B cell (primary cell): Measurements from ENCODE around the gene ELMO1. TPM values are rescaled to one million over a fixed set of nuclear protein-coding genes. Genes with fewer than 3 reads are reported as not detected.
A peak's percentile ranks its signal among the peaks of the same experiment; 100 is the strongest.

Experiments
- ATAC-seq: fragments of 200-7000 bp; cut with Tn5 transposase; one replicate; pipeline ENCODE4 v1.10.0; 2021; ENCODE audit warnings: low read depth, mild to moderate bottlenecking, moderate number of reproducible peaks, moderate library complexity
- CTCF ChIA-PET: fragments of 350-600 bp; sonication (Branson Sonifier 250); formaldehyde crosslinking; loops from one replicate; lab custom pipeline; 2021; ENCODE audit warnings: antibody characterized with exemption, inconsistent platforms; lab: Charles Lee
- POLR2A ChIA-PET: fragments of 350-600 bp; sonication (Branson Sonifier 250); formaldehyde crosslinking; loops from one replicate; lab custom pipeline; 2021; ENCODE audit warnings: antibody characterized with exemption; lab: Charles Lee
- DNase-seq: peaks from one replicate; pipeline ENCODE4 v3.0.0; 2013
- H2AFZ ChIP-seq: 2 replicates; pipeline ENCODE4 v1.6.1; 2012; ENCODE audit warnings: mild to moderate bottlenecking, low read depth, low read length; ENCODE audit not compliant: insufficient read depth, poor library complexity, severe bottlenecking
- H3K27ac ChIP-seq, 2 donors: 1 replicate in 1 of 2; 2 replicates in 1 of 2; pipeline ENCODE4 v1.5.1; 2012 to 2013; ENCODE audit warnings: low read length in 2 of 2, mild to moderate bottlenecking in 2 of 2, moderate library complexity in 1 of 2
- H3K27me3 ChIP-seq, 4 experiments: fragments of 200-600 bp in 1 of 4; sonication (generic) in 1 of 4; replicated peaks in 1 of 4; 1 replicate in 2 of 4; 2 replicates in 2 of 4; pipeline versions ENCODE4 v1.6.1 to v1.7.0; 2013 to 2016; ENCODE audit warnings: low read length in 3 of 4, mild to moderate bottlenecking in 2 of 4, mixed read lengths in 1 of 4, moderate library complexity in 1 of 4; ENCODE audit not compliant: insufficient read depth in 4 of 4, control insufficient read depth in 3 of 4; ENCODE audit errors: control extremely low read depth in 1 of 4
- H3K36me3 ChIP-seq, 2 experiments: replicated peaks in 1 of 2; 1 replicate in 1 of 2; 2 replicates in 1 of 2; pipeline versions ENCODE4 v1.6.1 to v1.7.1; 2013; ENCODE audit warnings: low read length in 1 of 2; ENCODE audit not compliant: insufficient read depth in 2 of 2, control insufficient read depth in 1 of 2; ENCODE audit errors: control extremely low read depth in 1 of 2, extremely low read depth in 1 of 2
- H3K4me1 ChIP-seq, 2 donors: fragments of 200-600 bp in 1 of 2; sonication (generic) in 1 of 2; 1 replicate in 1 of 2; 2 replicates in 1 of 2; pipeline versions ENCODE4 v1.5.1 to v1.6.1; 2013 to 2017; ENCODE audit warnings: low read length in 2 of 2; ENCODE audit not compliant: control insufficient read depth in 2 of 2, insufficient read depth in 2 of 2
- H3K4me2 ChIP-seq: replicated peaks from 2 replicates; pipeline ENCODE3; 2012; ENCODE audit warnings: mild to moderate bottlenecking, low read depth, low read length; ENCODE audit not compliant: poor library complexity, severe bottlenecking
- H3K4me3 ChIP-seq, 5 experiments: fragments of 200-600 bp in 1 of 5; sonication (generic) in 1 of 5; 1 replicate in 3 of 5; 2 replicates in 2 of 5; pipeline versions ENCODE4 v1.5.1 to v1.7.0; 2011 to 2016; ENCODE audit warnings: low read length in 4 of 5, mild to moderate bottlenecking in 4 of 5, low read depth in 2 of 5, control low read depth in 1 of 5, moderate library complexity in 1 of 5; ENCODE audit not compliant: insufficient read depth in 1 of 5; ENCODE audit errors: control extremely low read depth in 1 of 5, extremely low read depth in 1 of 5
- H3K79me2 ChIP-seq: fragments of 200-600 bp; sonication (generic); one replicate; pipeline ENCODE4 v1.6.0; 2016; ENCODE audit warnings: low read length; ENCODE audit not compliant: control insufficient read depth, insufficient read depth
- H3K9ac ChIP-seq: fragments of 200-600 bp; sonication (generic); 2 replicates; pipeline ENCODE4 v1.6.1; 2017; ENCODE audit warnings: mild to moderate bottlenecking, low read length, moderate library complexity
- H3K9me3 ChIP-seq, 3 donors: one replicate each; pipeline versions ENCODE4 v1.6.1 to v1.7.1; 2013; ENCODE audit warnings: low read length in 2 of 3; ENCODE audit not compliant: control insufficient read depth in 2 of 3, insufficient read depth in 1 of 3; ENCODE audit errors: control extremely low read depth in 1 of 3
- H4K20me1 ChIP-seq: 2 replicates; pipeline ENCODE4 v1.6.0; 2012; ENCODE audit warnings: mild to moderate bottlenecking, low read length; ENCODE audit not compliant: insufficient read depth, control insufficient read depth, poor library complexity, severe bottlenecking
- H3K27ac Mint-ChIP-seq: one replicate; pipeline ENCODE4 v1.8.0; 2021; ENCODE audit warnings: mixed read lengths
- H3K27me3 Mint-ChIP-seq: one replicate; pipeline ENCODE4 v1.8.0; 2021; ENCODE audit warnings: mixed read lengths
- H3K4me1 Mint-ChIP-seq: one replicate; pipeline ENCODE4 v1.8.0; 2021; ENCODE audit warnings: mixed read lengths
- H3K4me3 Mint-ChIP-seq: one replicate; pipeline ENCODE4 v1.8.0; 2021; ENCODE audit warnings: mixed read lengths
- H3K9me3 Mint-ChIP-seq: one replicate; pipeline ENCODE4 v1.8.0; 2022; ENCODE audit warnings: mixed read lengths; ENCODE audit not compliant: insufficient read depth
- EZH2 ChIP-seq: IDR thresholded peaks from 2 replicates; pipeline ENCODE4 v1.6.1; 2012; ENCODE audit warnings: borderline replicate concordance, low read depth, mild to moderate bottlenecking, moderate library complexity, low read length; ENCODE audit not compliant: insufficient read depth, poor library complexity, severe bottlenecking
- WGBS: methylation state at CpG from one replicate; pipeline ENCODE4 v1.1.5; 2013; ENCODE audit warnings: missing lambda C conversion rate; ENCODE audit not compliant: insufficient coverage; 5-methylcytosine and 5-hydroxymethylcytosine counted together
- intact Hi-C: fragments of 100-400 bp; cut with micrococcal nuclease; formaldehyde crosslinking; loops from one replicate; pipeline ENCODE4 v1.10.0; 2022
- polyA plus RNA-seq: library from polyadenylated mRNA; depleted of rRNA; stranded (reverse); fragments of >200 nt; gene quantifications from 2 replicates; pipeline ENCODE4 v1.2.3, GENCODE V29; 2012
- total RNA-seq, 2 donors: library from RNA; stranded (reverse); fragments of 120-200 nt in 1 of 2; gene quantifications; 1 replicate in 1 of 2; 2 replicates in 1 of 2; pipeline versions ENCODE4 v1.2.3 to v1.2.4, GENCODE V29; 2013 to 2022
- TF ChIP-seq, protein P1 (sequence below): fragments of 200-600 bp; IDR thresholded peaks from one replicate; pipeline ENCODE4 v1.8.0; 2022; ENCODE audit warnings: antibody characterized with exemption, mild to moderate bottlenecking

The ELMO1 gene
- total and polyA plus RNA-seq, 2 donors (not counting 1 experiment from before 2014, with no cell fraction given): 44.7 to 177 TPM

DNA sequence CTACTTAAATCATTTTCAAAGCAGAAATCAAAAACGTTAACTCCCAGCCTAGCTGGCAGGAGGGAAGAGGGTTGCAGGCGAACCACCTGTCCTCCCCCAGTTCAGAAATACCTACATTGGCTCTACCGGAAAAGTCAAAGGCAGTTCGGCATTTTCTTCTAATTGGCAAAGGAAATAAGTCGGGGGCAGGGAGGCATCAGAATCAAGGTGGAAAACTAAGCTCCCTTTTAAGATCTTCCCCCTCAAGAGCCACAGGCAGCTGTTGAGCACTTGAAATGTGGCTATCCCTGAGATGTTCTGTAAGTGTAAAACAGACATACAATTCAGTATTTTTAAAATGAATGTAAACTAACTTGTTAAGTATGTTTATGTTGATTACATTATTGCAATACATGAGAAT lies 957 bp upstream of the ELMO1 start:
- ATAC-seq (no peak), DNase-seq (no peak)
- Mint-ChIP-seq H3K4me3 (peak overlapping the region; percentile 94), H3K27me3 (no peaks in the 10 kb centered on the region), H3K27ac (peak overlapping the region; percentile 99), H3K4me1 (peaks cover 39% of the 10 kb centered on the region), H3K9me3 (no peaks in the 10 kb centered on the region)
- TF ChIP-seq, protein P1, sequence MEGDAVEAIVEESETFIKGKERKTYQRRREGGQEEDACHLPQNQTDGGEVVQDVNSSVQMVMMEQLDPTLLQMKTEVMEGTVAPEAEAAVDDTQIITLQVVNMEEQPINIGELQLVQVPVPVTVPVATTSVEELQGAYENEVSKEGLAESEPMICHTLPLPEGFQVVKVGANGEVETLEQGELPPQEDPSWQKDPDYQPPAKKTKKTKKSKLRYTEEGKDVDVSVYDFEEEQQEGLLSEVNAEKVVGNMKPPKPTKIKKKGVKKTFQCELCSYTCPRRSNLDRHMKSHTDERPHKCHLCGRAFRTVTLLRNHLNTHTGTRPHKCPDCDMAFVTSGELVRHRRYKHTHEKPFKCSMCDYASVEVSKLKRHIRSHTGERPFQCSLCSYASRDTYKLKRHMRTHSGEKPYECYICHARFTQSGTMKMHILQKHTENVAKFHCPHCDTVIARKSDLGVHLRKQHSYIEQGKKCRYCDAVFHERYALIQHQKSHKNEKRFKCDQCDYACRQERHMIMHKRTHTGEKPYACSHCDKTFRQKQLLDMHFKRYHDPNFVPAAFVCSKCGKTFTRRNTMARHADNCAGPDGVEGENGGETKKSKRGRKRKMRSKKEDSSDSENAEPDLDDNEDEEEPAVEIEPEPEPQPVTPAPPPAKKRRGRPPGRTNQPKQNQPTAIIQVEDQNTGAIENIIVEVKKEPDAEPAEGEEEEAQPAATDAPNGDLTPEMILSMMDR: no peak
- TF ChIP-seq EZH2: no peak
- intact Hi-C loops: loop anchor here (2.0 to 5.0 kb wide), 8 partner anchors 41 to 1647 kb away; partner anchors contain the start of genes SEPTIN7 and STARD3NL
- peaks cover 17% of the 10 kb centered on the region for H3K79me2 ChIP-seq
- H3K9ac ChIP-seq: peak overlapping the region; percentile 94
- peak overlapping the region; percentile 68 to 94 (median 83) for H3K4me3 ChIP-seq
- H4K20me1 ChIP-seq: peaks cover 10% of the 10 kb centered on the region
- peaks cover 1 to 4% of the 10 kb centered on the region in 2 experiments for H3K36me3 ChIP-seq
- H3K9me3 ChIP-seq: peaks cover 0 to under 1% (median 0%) of the 10 kb centered on the region in 3 donors
- H3K27me3 ChIP-seq: no peaks in the 10 kb centered on the region
- POLR2A ChIA-PET: interaction anchor here (0.8 to 2.7 kb wide), 2 partner anchors 96 to 146 kb away, joined by 3 to 12 read pairs; no protein-coding TSS in a partner anchor
- no CpG with 5 or more reads among the region's 5 CpGs for WGBS
- H3K4me1 ChIP-seq: peaks cover 16 to 18% of the 10 kb centered on the region in 2 donors
- peak overlapping the region; percentile 76 for H2AFZ ChIP-seq
- H3K4me2 ChIP-seq: peak overlapping the region; percentile 81
- peak overlapping the region; percentile 83 to 93 for H3K27ac ChIP-seq
- CTCF ChIA-PET: interaction anchor here (1.0 to 7.7 kb wide), 13 partner anchors 9 to 383 kb away, joined by 3 to 67 read pairs (median 6); no protein-coding TSS in a partner anchor

DNA sequence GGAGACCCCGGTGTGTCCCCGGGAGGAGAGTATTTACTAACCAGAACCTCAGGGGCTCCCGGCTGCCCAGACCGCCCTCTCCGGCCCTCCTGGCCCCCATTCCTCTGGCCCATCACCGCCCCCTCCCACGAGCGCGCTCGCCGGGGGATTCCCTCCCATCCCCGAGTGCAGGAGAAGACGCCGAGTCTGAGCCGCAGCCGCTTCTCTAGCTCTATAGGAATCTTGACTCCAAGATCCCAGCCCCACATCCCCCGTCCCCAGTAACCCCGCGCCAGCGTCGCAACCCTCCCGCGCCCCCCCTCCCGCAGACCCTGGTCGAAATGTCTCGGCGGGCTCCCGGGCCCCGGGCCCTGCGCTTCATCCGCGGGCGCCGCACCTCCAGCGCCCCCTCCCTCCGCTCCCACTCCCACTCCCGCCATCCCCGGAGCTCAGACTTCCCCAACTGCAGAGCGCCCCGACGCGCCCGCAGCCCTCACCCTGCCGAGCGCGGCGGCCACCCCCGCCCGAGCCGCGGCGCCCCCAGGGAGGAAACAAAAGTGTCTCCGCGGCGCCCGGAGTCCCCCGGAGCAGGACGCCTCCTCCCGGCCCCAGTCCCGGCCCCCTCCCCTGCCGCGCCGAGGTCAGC lies 541 bp downstream of the ELMO1 start:
- POLR2A ChIA-PET: interaction anchor here (0.6 to 2.7 kb wide), 7 partner anchors 18 to 163 kb away, joined by 3 to 12 read pairs (median 5); no protein-coding TSS in a partner anchor
- peak overlapping the region; percentile 83 to 93 for H3K27ac ChIP-seq
- peaks cover 51% of the 10 kb centered on the region for H3K4me1 Mint-ChIP-seq
- H4K20me1 ChIP-seq: peaks cover 15% of the 10 kb centered on the region
- H3K36me3 ChIP-seq: peaks cover 1 to 4% of the 10 kb centered on the region in 2 experiments
- DNase-seq (no peak), ATAC-seq (peak; percentile 22)
- peaks cover 31% of the 10 kb centered on the region for H3K79me2 ChIP-seq
- H3K4me3 ChIP-seq: peak overlapping the region; percentile 38 to 94 (median 83)
- H3K9me3 ChIP-seq: peaks cover 0 to 4% (median 0%) of the 10 kb centered on the region in 3 donors
- intact Hi-C loops: loop anchor here (1.0 to 5.0 kb wide), 10 partner anchors 39 to 1646 kb away; partner anchors contain the start of genes SEPTIN7 and STARD3NL
- H3K4me3 Mint-ChIP-seq: peak overlapping the region; percentile 94
- peaks cover 16 to 18% of the 10 kb centered on the region in 2 donors for H3K4me1 ChIP-seq
- no peaks in the 10 kb centered on the region for H3K9me3 Mint-ChIP-seq
- H3K27ac Mint-ChIP-seq: peak overlapping the region; percentile 99
- H3K27me3 Mint-ChIP-seq: no peaks in the 10 kb centered on the region
- CTCF ChIA-PET: interaction anchor here (0.7 to 7.7 kb wide), 12 partner anchors 9 to 383 kb away, joined by 3 to 67 read pairs (median 5); no protein-coding TSS in a partner anchor
- under 1% methylated on average over 63 of the region's 63 CpGs for WGBS
- peak overlapping the region; percentile 76 for H2AFZ ChIP-seq
- H3K9ac ChIP-seq: peak overlapping the region; percentile 94
- peak overlapping the region; percentile 81 for H3K4me2 ChIP-seq
- no peaks in the 10 kb centered on the region for H3K27me3 ChIP-seq
- no peak for TF ChIP-seq EZH2
- TF ChIP-seq, protein P1: no peak
